IMR-90 (cell line): ENCODE data around the gene RIPK4. TPM values are rescaled to one million over a fixed set of nuclear protein-coding genes. Genes with fewer than 3 reads are reported as not detected.

Experiments used
- ATAC-seq: fragments of 200-7000 bp; cut with Tn5 transposase; 2 replicates; pipeline ENCODE4 v1.9.1; 2020; ENCODE audit warnings: low read depth, mild to moderate bottlenecking, moderate library complexity
- BruUV-seq: library from RNA; stranded (reverse); fragments of 400-500 nt; replicated peaks from 2 replicates; lab custom pipeline; 2021; lab: Mats Ljungman, UMichigan
- CTCF ChIA-PET: fragments of 300-600 bp; formaldehyde crosslinking; extraction: SDS; loops from one replicate; lab custom pipeline; 2021; ENCODE audit warnings: antibody characterized with exemption; lab: Yijun Ruan, JAX
- POLR2A ChIA-PET: fragments of 300-600 bp; sonication (Branson Sonifier 250); formaldehyde crosslinking; loops from one replicate; lab custom pipeline; 2022; ENCODE audit warnings: antibody characterized with exemption; ENCODE audit not compliant: unreplicated experiment; lab: Charles Lee
- DNase-seq: peaks from one replicate; pipeline ENCODE4 v3.0.0; 2013
- H2AFZ ChIP-seq: replicated peaks from 2 replicates; pipeline ENCODE3; 2013; ENCODE audit warnings: low read length, mild to moderate bottlenecking; ENCODE audit not compliant: poor library complexity
- H2AK5ac ChIP-seq: 2 replicates; pipeline ENCODE4 v1.6.1; 2013; ENCODE audit warnings: low read depth, low read length, inconsistent platforms
- H2AK9ac ChIP-seq: replicated peaks from 2 replicates; pipeline ENCODE3; 2013; ENCODE audit warnings: mild to moderate bottlenecking, low read depth, low read length, moderate library complexity; ENCODE audit not compliant: poor library complexity
- H2BK120ac ChIP-seq: 2 replicates; pipeline ENCODE4 v1.6.1; 2013; ENCODE audit warnings: low read depth, low read length, inconsistent platforms
- H2BK15ac ChIP-seq: 3 replicates; pipeline ENCODE4 v1.6.1; 2013; ENCODE audit warnings: low read depth, low read length, inconsistent platforms
- H2BK20ac ChIP-seq: 2 replicates; pipeline ENCODE4 v1.6.1; 2013; ENCODE audit warnings: low read depth, mild to moderate bottlenecking, inconsistent platforms, low read length, moderate library complexity
- H2BK5ac ChIP-seq: 2 replicates; pipeline ENCODE4 v1.6.1; 2013; ENCODE audit warnings: mild to moderate bottlenecking, low read depth, low read length, inconsistent platforms; ENCODE audit not compliant: poor library complexity, severe bottlenecking
- H3K14ac ChIP-seq: replicated peaks from 2 replicates; pipeline ENCODE4 v1.6.1; 2013; ENCODE audit warnings: low read depth, low read length, inconsistent platforms
- H3K18ac ChIP-seq: 2 replicates; pipeline ENCODE4 v1.6.1; 2013; ENCODE audit warnings: low read depth, low read length, control low read depth
- H3K23ac ChIP-seq: 2 replicates; pipeline ENCODE4 v1.6.1; 2013; ENCODE audit warnings: low read depth, low read length, inconsistent platforms
- H3K27ac ChIP-seq: 2 replicates; pipeline ENCODE4 v1.5.1; 2013; ENCODE audit warnings: mild to moderate bottlenecking, control low read depth, low read length; ENCODE audit not compliant: insufficient read depth
- H3K27me3 ChIP-seq: 2 replicates; pipeline ENCODE4 v1.6.1; 2013; ENCODE audit warnings: low read length; ENCODE audit not compliant: control insufficient read depth, insufficient read depth
- H3K36me3 ChIP-seq: 2 replicates; pipeline ENCODE4 v1.6.1; 2013; ENCODE audit warnings: low read length, mixed read lengths; ENCODE audit not compliant: control insufficient read depth, insufficient read depth
- H3K4ac ChIP-seq: 2 replicates; pipeline ENCODE4 v1.6.1; 2013; ENCODE audit warnings: low read depth, low read length, inconsistent platforms
- H3K4me1 ChIP-seq: 2 replicates; pipeline ENCODE4 v1.6.1; 2013; ENCODE audit warnings: low read length, mixed read lengths; ENCODE audit not compliant: control insufficient read depth, insufficient read depth
- H3K4me2 ChIP-seq: 2 replicates; pipeline ENCODE4 v1.6.1; 2013; ENCODE audit warnings: low read depth, mild to moderate bottlenecking, control low read depth, low read length, moderate library complexity
- H3K4me3 ChIP-seq: 2 replicates; pipeline ENCODE4 v1.5.1; 2013; ENCODE audit warnings: low read depth, mild to moderate bottlenecking, control low read depth, low read length, moderate library complexity; ENCODE audit not compliant: insufficient read depth
- H3K56ac ChIP-seq: 2 replicates; pipeline ENCODE4 v1.6.1; 2013; ENCODE audit warnings: low read length, inconsistent platforms; ENCODE audit not compliant: insufficient read depth; ENCODE audit errors: extremely low read depth
- H3K79me1 ChIP-seq, 2 experiments: 2 replicates each; pipeline ENCODE4 v1.6.1; 2013; ENCODE audit warnings: low read length in 2 of 2, inconsistent platforms in 1 of 2, low read depth in 1 of 2
- H3K9ac ChIP-seq: 2 replicates; pipeline ENCODE4 v1.6.1; 2013; ENCODE audit warnings: low read depth, low read length, control low read depth
- H3K9me1 ChIP-seq: 2 replicates; pipeline ENCODE4 v1.6.1; 2013; ENCODE audit warnings: low read length, inconsistent platforms; ENCODE audit not compliant: insufficient read depth
- H3K9me3 ChIP-seq: 2 replicates; pipeline ENCODE4 v1.6.1; 2013; ENCODE audit warnings: low read length; ENCODE audit not compliant: control insufficient read depth, insufficient read depth
- H4K20me1 ChIP-seq: 2 replicates; pipeline ENCODE4 v1.6.1; 2013; ENCODE audit warnings: low read length, inconsistent platforms; ENCODE audit not compliant: insufficient read depth
- H4K5ac ChIP-seq: 2 replicates; pipeline ENCODE4 v1.6.1; 2013; ENCODE audit warnings: mild to moderate bottlenecking, low read depth, low read length, control low read depth
- H4K8ac ChIP-seq, 2 experiments: 2 replicates each; pipeline ENCODE4 v1.6.1; 2013; ENCODE audit warnings: low read depth in 2 of 2, low read length in 2 of 2, control low read depth in 1 of 2, inconsistent platforms in 1 of 2
- H4K91ac ChIP-seq: 2 replicates; pipeline ENCODE4 v1.6.1; 2013; ENCODE audit warnings: low read depth, low read length, inconsistent platforms; ENCODE audit not compliant: insufficient read depth
- BHLHE40 ChIP-seq: fragments of 150-350 bp; IDR thresholded peaks from 2 replicates; pipeline ENCODE4 v1.6.1; 2016; ENCODE audit warnings: mild to moderate bottlenecking, low read depth, low read length
- CHD1 ChIP-seq: IDR thresholded peaks from 2 replicates; pipeline ENCODE4 v1.6.1; 2012; ENCODE audit warnings: low read depth, low read length, improper control_type of control experiment
- CTCF ChIP-seq: conservative IDR thresholded peaks from 2 replicates; pipeline ENCODE4 v1.5.1; 2012; ENCODE audit warnings: mild to moderate bottlenecking, low read depth, low read length, improper control_type of control experiment
- FOS ChIP-seq: fragments of 150-350 bp; IDR thresholded peaks from 2 replicates; pipeline ENCODE4 v1.6.1; 2016; ENCODE audit warnings: low read depth, low read length
- MAFK ChIP-seq: IDR thresholded peaks from 2 replicates; pipeline ENCODE4 v1.6.1; 2012; ENCODE audit warnings: low read depth, low read length, improper control_type of control experiment
- MAZ ChIP-seq: IDR thresholded peaks from 2 replicates; pipeline ENCODE4 v1.6.1; 2012; ENCODE audit warnings: low read depth, mild to moderate bottlenecking, low read length, improper control_type of control experiment, moderate library complexity, borderline replicate concordance
- MXI1 ChIP-seq: IDR thresholded peaks from 2 replicates; pipeline ENCODE4 v1.6.1; 2012; ENCODE audit warnings: low read depth, mild to moderate bottlenecking, low read length, moderate library complexity, borderline replicate concordance
- POLR2A ChIP-seq: IDR thresholded peaks from 2 replicates; pipeline ENCODE4 v1.6.1; 2012; ENCODE audit warnings: mild to moderate bottlenecking, low read depth, low read length
- RAD21 ChIP-seq: IDR thresholded peaks from 2 replicates; pipeline ENCODE4 v1.6.1; 2012; ENCODE audit warnings: low read length, improper control_type of control experiment
- RCOR1 ChIP-seq: IDR thresholded peaks from 2 replicates; pipeline ENCODE4 v1.6.1; 2012; ENCODE audit warnings: mild to moderate bottlenecking, low read length, improper control_type of control experiment; ENCODE audit not compliant: insufficient replicate concordance
- RFX5 ChIP-seq: IDR thresholded peaks from 2 replicates; pipeline ENCODE4 v1.8.0; 2012; ENCODE audit warnings: low read depth, mild to moderate bottlenecking, low read length, moderate library complexity
- WGBS, 2 experiments: methylation state at CpG; one replicate each; pipeline versions ENCODE4 v1.1.5 to v1.1.7; 2013; ENCODE audit warnings: missing lambda C conversion rate in 2 of 2; ENCODE audit not compliant: insufficient read length in 1 of 2; ENCODE audit errors: extremely low coverage in 2 of 2; 5-methylcytosine and 5-hydroxymethylcytosine counted together
- dilution Hi-C: fragments of 300-500 bp; cut with HindIII; formaldehyde crosslinking; loops from one replicate; pipeline ENCODE4 v1.14.3; 2018; ENCODE audit warnings: low sequenced_read_pairs; ENCODE audit not compliant: unreplicated experiment
- in situ Hi-C: fragments of 300-500 bp; cut with MboI; formaldehyde crosslinking; loops from 3 replicates; pipeline ENCODE4 v1.14.3; 2019; ENCODE audit warnings: low sequenced_read_pairs, inconsistent platforms, mixed read lengths
- intact Hi-C: fragments of 100-400 bp; cut with micrococcal nuclease; formaldehyde crosslinking; loops from 2 replicates; pipeline ENCODE4 v1.10.0; 2022
- polyA plus RNA-seq, 3 experiments: library from polyadenylated mRNA; depleted of rRNA; stranded (reverse); fragments of >200 nt; gene quantifications; 2 replicates each; pipeline ENCODE4 v1.2.3, GENCODE V29; 2012; ENCODE audit warnings: low replicate concordance in 1 of 3
- total RNA-seq: library from RNA; depleted of rRNA; stranded (reverse); fragments of >200 nt; gene quantifications from 2 replicates; pipeline ENCODE4 v1.2.3, GENCODE V29; 2012

RIPK4 gene
- total and polyA plus RNA-seq, 2 of the 4 experiments (the other 2 are of a cell fraction) = under 0.01 to 0.03 TPM

- BruUV-seq = no TSS peak
- no peak overlapping the region for H3K9ac ChIP-seq
- no peak overlapping the region for H4K91ac ChIP-seq
- no peak overlapping the region for H3K4ac ChIP-seq
- H3K4me1 ChIP-seq = no peaks in the 10 kb centered on the region
- no peak overlapping the region for H3K18ac ChIP-seq
- H3K27me3 ChIP-seq = peaks cover 53% of the 10 kb centered on the region
- no peak overlapping the region for H3K4me2 ChIP-seq
- no peak overlapping the region for H2BK15ac ChIP-seq
- H2BK5ac ChIP-seq = no peak overlapping the region
- H3K56ac ChIP-seq = no peak overlapping the region
- no peak overlapping the region for H4K8ac ChIP-seq
- H4K5ac ChIP-seq = no peak overlapping the region
- TF ChIP-seq MXI1 (no peak), RAD21 (no peak), BHLHE40 (no peak), CTCF (no peak), MAZ (no peak), MAFK (no peak), CHD1 (no peak), RFX5 (no peak), FOS (no peak), POLR2A (no peak), RCOR1 (no peak)
- no peak overlapping the region for H3K23ac ChIP-seq
- no peak overlapping the region for H2BK20ac ChIP-seq
- H2AK5ac ChIP-seq = no peak overlapping the region
- in situ Hi-C loops (no loop called here), dilution Hi-C loops (no loop called here), intact Hi-C loops (no loop called here)
- no peak overlapping the region for H2AFZ ChIP-seq
- 60% methylated on average over 1 of the region's 12 CpGs; no CpG with 5 or more reads in 1 of the 2 experiments for WGBS, 2 experiments
- ATAC-seq (no peak), DNase-seq (no peak)
- H3K36me3 ChIP-seq = no peaks in the 10 kb centered on the region
- ChIA-PET POLR2A (no interaction called here), CTCF (no interaction called here)
- H3K27ac ChIP-seq = no peak overlapping the region
- H3K9me1 ChIP-seq = no peaks in the 10 kb centered on the region
- H2BK120ac ChIP-seq = no peak overlapping the region
- H4K20me1 ChIP-seq = no peaks in the 10 kb centered on the region
- no peak overlapping the region for H3K14ac ChIP-seq
- no peaks in the 10 kb centered on the region for H3K79me1 ChIP-seq
- H2AK9ac ChIP-seq = no peak overlapping the region
- H3K4me3 ChIP-seq = no peak overlapping the region
- no peaks in the 10 kb centered on the region for H3K9me3 ChIP-seq
Measured at GRCh38 chr21:41691205-41692184, 75.4 kb downstream of the RIPK4 start.
